GM10248 (cell line): Measurements from ENCODE around the gene FRMD3.

Experiments used
- CTCF ChIA-PET: fragments of 300-600 bp; sonication (Branson Sonifier 250); formaldehyde crosslinking; extraction: SDS; loops from one replicate; lab custom pipeline; 2021; ENCODE audit warnings: antibody characterized with exemption; lab: Yijun Ruan, JAX
- POLR2A ChIA-PET: fragments of 350-650 bp; sonication (Branson Sonifier 250); formaldehyde crosslinking; extraction: SDS; loops from one replicate; lab custom pipeline; 2020; ENCODE audit warnings: antibody characterized with exemption; lab: Yijun Ruan, JAX
- DNase-seq: peaks from one replicate; pipeline ENCODE4 v3.0.0; 2012; ENCODE audit errors: extremely low spot score
- TF ChIP-seq, protein P1 (sequence below): IDR thresholded peaks from 2 replicates; pipeline ENCODE4 v1.5.1; 2012; ENCODE audit warnings: mild to moderate bottlenecking, low read depth; ENCODE audit errors: extremely low read depth, missing control alignments, control extremely low read depth

The FRMD3 gene

GRCh38 chr9:83281306-83282255 is 256.6 kb downstream of the FRMD3 start:
- POLR2A ChIA-PET: no interaction called here
- CTCF ChIA-PET: interaction anchor here (1.1 to 1.2 kb wide), 2 partner anchors 9 to 10 kb away, joined by 3 to 5 read pairs; no protein-coding TSS in a partner anchor
- TF ChIP-seq, protein P1, sequence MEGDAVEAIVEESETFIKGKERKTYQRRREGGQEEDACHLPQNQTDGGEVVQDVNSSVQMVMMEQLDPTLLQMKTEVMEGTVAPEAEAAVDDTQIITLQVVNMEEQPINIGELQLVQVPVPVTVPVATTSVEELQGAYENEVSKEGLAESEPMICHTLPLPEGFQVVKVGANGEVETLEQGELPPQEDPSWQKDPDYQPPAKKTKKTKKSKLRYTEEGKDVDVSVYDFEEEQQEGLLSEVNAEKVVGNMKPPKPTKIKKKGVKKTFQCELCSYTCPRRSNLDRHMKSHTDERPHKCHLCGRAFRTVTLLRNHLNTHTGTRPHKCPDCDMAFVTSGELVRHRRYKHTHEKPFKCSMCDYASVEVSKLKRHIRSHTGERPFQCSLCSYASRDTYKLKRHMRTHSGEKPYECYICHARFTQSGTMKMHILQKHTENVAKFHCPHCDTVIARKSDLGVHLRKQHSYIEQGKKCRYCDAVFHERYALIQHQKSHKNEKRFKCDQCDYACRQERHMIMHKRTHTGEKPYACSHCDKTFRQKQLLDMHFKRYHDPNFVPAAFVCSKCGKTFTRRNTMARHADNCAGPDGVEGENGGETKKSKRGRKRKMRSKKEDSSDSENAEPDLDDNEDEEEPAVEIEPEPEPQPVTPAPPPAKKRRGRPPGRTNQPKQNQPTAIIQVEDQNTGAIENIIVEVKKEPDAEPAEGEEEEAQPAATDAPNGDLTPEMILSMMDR: no peak
- DNase-seq: no peak

DNA sequence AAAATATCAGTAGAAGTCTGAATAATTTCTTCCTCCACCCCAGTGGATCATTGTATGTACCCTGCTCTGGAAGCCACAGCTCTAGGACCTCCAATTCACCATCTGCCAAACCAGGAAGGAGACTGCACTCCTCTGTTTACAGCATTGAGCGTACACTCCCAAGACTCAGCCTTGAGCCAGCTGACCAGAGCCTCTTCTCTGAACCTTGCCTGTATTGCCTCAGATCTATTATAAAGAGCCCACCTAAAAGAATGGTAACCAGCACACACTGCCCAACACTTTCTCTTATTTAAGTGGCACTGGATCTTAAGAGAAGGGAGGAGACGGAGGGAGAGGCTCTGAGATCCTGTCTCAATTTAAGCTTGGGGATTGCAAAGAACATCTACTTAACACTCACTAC is 257.4 kb downstream of the FRMD3 start:
- ChIA-PET CTCF (interaction anchor here (1.1 to 1.2 kb wide), 2 partner anchors 9 to 10 kb away, joined by 3 to 5 read pairs; no protein-coding TSS in a partner anchor), POLR2A (no interaction called here)

GRCh38 chr9:83280268-83280667 is 257.9 kb downstream of the FRMD3 start:
- CTCF ChIA-PET: interaction anchor here (1.1 kb wide), 1 partner anchor 9 kb away, joined by 3 read pairs; no protein-coding TSS in a partner anchor
- TF ChIP-seq, protein P1: no peak
- no peak for DNase-seq
- POLR2A ChIA-PET: no interaction called here

More for the DNA sequence above, 257.4 kb downstream of the FRMD3 start:
- TF ChIP-seq, protein P1: no peak
- DNase-seq: no peak

- ChIA-PET CTCF (no interaction called here), POLR2A (no interaction called here)
- TF ChIP-seq, protein P1: no peak
- DNase-seq: no peak
These were observed 263.4 kb downstream of the FRMD3 start for GRCh38 chr9:83274787-83275186.

- CTCF ChIA-PET: interaction anchor here (1.1 kb wide), 1 partner anchor 9 kb away, joined by 3 read pairs; no protein-coding TSS in a partner anchor
- TF ChIP-seq, protein P1: no peak
- POLR2A ChIA-PET: no interaction called here
- no peak for DNase-seq
These were observed 266.5 kb downstream of the FRMD3 start for GRCh38 chr9:83271665-83272071.

DNA sequence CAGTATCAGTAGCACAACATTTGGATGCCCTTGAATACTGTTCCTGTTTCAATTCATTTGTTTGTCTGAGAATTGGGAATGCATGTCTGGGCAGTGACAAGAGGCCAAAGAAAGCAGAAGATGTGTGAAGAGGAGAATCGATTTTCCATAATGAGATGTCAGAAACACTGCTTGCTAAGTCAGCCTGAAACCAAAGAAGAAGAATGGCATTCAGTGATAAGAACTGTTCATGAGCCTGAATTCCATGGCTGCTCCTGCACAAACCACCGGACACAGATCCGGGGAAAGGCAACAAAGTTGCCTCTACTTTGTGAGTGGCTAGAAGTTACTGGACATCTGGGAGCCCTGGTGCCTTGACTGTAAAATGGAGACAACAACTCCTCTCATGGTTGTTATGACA is 268.1 kb downstream of the FRMD3 start:
- ChIA-PET POLR2A (no interaction called here), CTCF (no interaction called here)
- TF ChIP-seq, protein P1: no peak
- DNase-seq: no peak
